Body of pancreas (tissue), 4 donors: ENCODE data around the gene PDIK1L. TPM values are rescaled to one million over a fixed set of nuclear protein-coding genes. Genes with fewer than 3 reads are reported as not detected.

Experiments used
- ATAC-seq: fragments of 150-250 bp; one replicate; pipeline ENCODE4 v1.9.1; 2016
- DNase-seq, 4 donors: peaks; one replicate each; pipeline ENCODE4 v3.0.0-alpha.2; 2019
- H3K27ac ChIP-seq, 4 donors: fragments of 200-600 bp; sonication (generic); 1 replicate in 3 of 4; 2 replicates in 1 of 4; pipeline versions ENCODE4 v1.5.1 to v1.6.1; 2016 to 2019; ENCODE audit warnings: mild to moderate bottlenecking in 1 of 4, mixed read lengths in 1 of 4, moderate library complexity in 1 of 4
- H3K27me3 ChIP-seq, 2 donors: fragments of 200-600 bp; sonication (generic); one replicate each; pipeline ENCODE4 v1.6.0; 2016; ENCODE audit warnings: mild to moderate bottlenecking in 1 of 2
- H3K36me3 ChIP-seq, 2 donors: fragments of 200-600 bp; sonication (generic); replicated peaks in 1 of 2; 2 replicates each; pipeline ENCODE4 v1.5.1; 2016; ENCODE audit warnings: low read depth in 2 of 2; ENCODE audit not compliant: insufficient read depth in 1 of 2
- H3K4me1 ChIP-seq: fragments of 200-600 bp; sonication (generic); one replicate; pipeline ENCODE4 v1.6.0; 2016
- H3K4me3 ChIP-seq, 2 donors: fragments of 200-600 bp; sonication (generic); 1 replicate in 1 of 2; 2 replicates in 1 of 2; pipeline ENCODE4 v1.5.1; 2016 to 2019
- H3K9me3 ChIP-seq, 3 donors: fragments of 200-600 bp; sonication (generic); 1 replicate in 2 of 3; 2 replicates in 1 of 3; pipeline ENCODE4 v1.5.1; 2016
- CTCF ChIP-seq, 7 experiments: fragments of 450-650 bp in 4 of 7; fragments of 200-600 bp in 3 of 7; sonication (generic) in 3 of 7; IDR thresholded peaks; one replicate each; pipeline ENCODE4 v1.5.1; 2016 to 2019; ENCODE audit warnings: antibody characterized with exemption in 7 of 7
- POLR2A ChIP-seq, 3 donors: fragments of 450-650 bp; IDR thresholded peaks; one replicate each; pipeline ENCODE4 v1.6.1; 2016; ENCODE audit warnings: antibody characterized with exemption in 3 of 3, mild to moderate bottlenecking in 2 of 3
- WGBS, 2 donors: methylation state at CpG; one replicate each; pipeline ENCODE4 v1.1.5; 2017; 5-methylcytosine and 5-hydroxymethylcytosine counted together
- intact Hi-C: fragments of 100-400 bp; cut with DNase I; formaldehyde crosslinking; loops from one replicate; pipeline ENCODE4 v1.15.1; 2023
- total RNA-seq, 2 donors: library from RNA; depleted of rRNA; stranded (reverse); fragments of >200 nt; gene quantifications; one replicate each; pipeline ENCODE4 v1.1.0, GENCODE V29; 2016

Gene PDIK1L
- total RNA-seq, 2 donors from 2014 or later, result 5.6 to 7.8 TPM

- H3K27me3 ChIP-seq, result no peaks in the 10 kb centered on the region
- peaks cover 37% of the 10 kb centered on the region for H3K4me1 ChIP-seq
- H3K27ac ChIP-seq, result no peak overlapping the region
- intact Hi-C loops, result no loop called here
- TF ChIP-seq POLR2A (IDR thresholded peaks at IDR 0.05) (no peak), CTCF (IDR thresholded peaks at IDR 0.05) (no peak)
- no peaks in the 10 kb centered on the region for H3K36me3 ChIP-seq
- H3K4me3 ChIP-seq, result no peak overlapping the region
- no peak for DNase-seq
- no peak for ATAC-seq
- 90 to 91% methylated on average over 4 of the region's 4 CpGs for WGBS, 2 donors
- H3K9me3 ChIP-seq, result no peaks in the 10 kb centered on the region
These were observed 18.2 kb downstream of the PDIK1L start for GRCh38 chr1:26129778-26130177.

GRCh38 chr1:26130695-26131094, 19.1 kb downstream of the PDIK1L start:
- H3K4me3 ChIP-seq, result no peak overlapping the region
- H3K27me3 ChIP-seq, result no peaks in the 10 kb centered on the region
- 9 to 28% methylated on average over 1 of the region's 1 CpG for WGBS, 2 donors
- no peak overlapping the region for H3K27ac ChIP-seq
- no peaks in the 10 kb centered on the region for H3K36me3 ChIP-seq
- ATAC-seq, result no peak
- TF ChIP-seq CTCF (IDR thresholded peaks at IDR 0.05), result no peak
- TF ChIP-seq POLR2A (IDR thresholded peaks at IDR 0.05), result no peak
- DNase-seq, result no peak
- intact Hi-C loops, result no loop called here
- H3K4me1 ChIP-seq, result peaks cover 28% of the 10 kb centered on the region
- H3K9me3 ChIP-seq, result no peaks in the 10 kb centered on the region

GRCh38 chr1:26132128-26132833, 20.7 kb downstream of the PDIK1L start:
- Histone ChIP-seq H3K9me3 (no peaks in the 10 kb centered on the region), H3K36me3 (no peaks in the 10 kb centered on the region), H3K27me3 (no peaks in the 10 kb centered on the region), H3K4me1 (peaks cover 12% of the 10 kb centered on the region), H3K4me3 (no peak overlapping the region), H3K27ac (no peak overlapping the region)
- DNase-seq (peak in 1 of 4 donors; percentile 8), ATAC-seq (no peak)
- 79 to 92% methylated on average over 5 of the region's 5 CpGs for WGBS, 2 donors
- TF ChIP-seq CTCF (IDR thresholded peaks at IDR 0.05), result no peak
- no peak for TF ChIP-seq POLR2A (IDR thresholded peaks at IDR 0.05)
- intact Hi-C loops, result no loop called here

- H3K9me3 ChIP-seq, result no peaks in the 10 kb centered on the region
- H3K36me3 ChIP-seq, result no peaks in the 10 kb centered on the region
- no peaks in the 10 kb centered on the region for H3K27me3 ChIP-seq
- H3K4me3 ChIP-seq, result no peak overlapping the region
- 96 to 100% methylated on average over 2 of the region's 2 CpGs for WGBS, 2 donors
- H3K27ac ChIP-seq, result no peak overlapping the region
- no peak for ATAC-seq
- DNase-seq, result no peak
- peaks cover 7% of the 10 kb centered on the region for H3K4me1 ChIP-seq
- intact Hi-C loops, result no loop called here
- TF ChIP-seq POLR2A (IDR thresholded peaks at IDR 0.05), result no peak
- TF ChIP-seq CTCF (IDR thresholded peaks at IDR 0.05), result no peak
These were observed 21.2 kb downstream of the PDIK1L start for GRCh38 chr1:26132834-26133167.

- Histone ChIP-seq H3K27me3 (no peaks in the 10 kb centered on the region), H3K9me3 (no peaks in the 10 kb centered on the region), H3K36me3 (no peaks in the 10 kb centered on the region), H3K4me3 (no peak overlapping the region), H3K4me1 (no peaks in the 10 kb centered on the region), H3K27ac (no peak overlapping the region)
- peak in 1 of 4 donors; percentile 9 for DNase-seq
- no peak for ATAC-seq
- WGBS, 2 donors, result 63 to 77% methylated on average over 3 of the region's 3 CpGs
- intact Hi-C loops, result no loop called here
- TF ChIP-seq POLR2A (IDR thresholded peaks at IDR 0.05) (no peak), CTCF (IDR thresholded peaks at IDR 0.05) (no peak)
These were observed 22.8 kb downstream of the PDIK1L start for GRCh38 chr1:26134466-26134865.
